RWPE2 (cell line): Measurements from ENCODE around the gene KLRC1.
"Not testable (repeated sequence)": the region's sequence is repeated elsewhere in the genome, so short reads cannot be mapped to it uniquely, and the experiment has no call there.

ENCODE experiments used
- ATAC-seq: fragments of 200-7000 bp; cut with Tn5 transposase; 3 replicates; pipeline ENCODE4 v1.9.1; 2021; ENCODE audit warnings: low read depth
- DNase-seq: peaks from one replicate; pipeline ENCODE4 v3.0.0-alpha.2; 2020; ENCODE audit warnings: low spot score
- H3K27ac ChIP-seq: fragments of 450-650 bp; 2 replicates; pipeline ENCODE4 v1.5.1; 2017; ENCODE audit warnings: mild to moderate bottlenecking; ENCODE audit not compliant: poor library complexity, severe bottlenecking
- H3K27me3 ChIP-seq: fragments of 250-450 bp; sonication (Bioruptor Pico); 2 replicates; pipeline ENCODE4 v1.5.1; 2021; ENCODE audit warnings: mild to moderate bottlenecking, moderate library complexity; ENCODE audit not compliant: insufficient read depth, poor library complexity, severe bottlenecking
- H3K36me3 ChIP-seq: fragments of 250-450 bp; sonication (Bioruptor Pico); 2 replicates; pipeline ENCODE4 v1.5.1; 2020; ENCODE audit warnings: low read depth, mild to moderate bottlenecking, moderate library complexity
- H3K4me1 ChIP-seq: fragments of 250-450 bp; sonication (Bioruptor Pico); 2 replicates; pipeline ENCODE4 v1.5.1; 2021; ENCODE audit warnings: mild to moderate bottlenecking, moderate library complexity; ENCODE audit not compliant: insufficient read depth, poor library complexity, severe bottlenecking
- H3K4me3 ChIP-seq: fragments of 250-450 bp; sonication (Bioruptor Pico); 2 replicates; pipeline ENCODE4 v1.5.1; 2021; ENCODE audit warnings: mild to moderate bottlenecking, moderate library complexity; ENCODE audit not compliant: severe bottlenecking
- H3K9me3 ChIP-seq: fragments of 250-450 bp; sonication (Bioruptor Pico); 2 replicates; pipeline ENCODE4 v1.5.1; 2021; ENCODE audit warnings: mild to moderate bottlenecking, moderate library complexity; ENCODE audit not compliant: severe bottlenecking
- CTCF ChIP-seq: fragments of 450-650 bp; IDR thresholded peaks from one replicate; pipeline ENCODE4 v1.5.1; 2017; ENCODE audit warnings: mild to moderate bottlenecking, moderate library complexity; ENCODE audit not compliant: poor library complexity, severe bottlenecking

The KLRC1 gene

DNA sequence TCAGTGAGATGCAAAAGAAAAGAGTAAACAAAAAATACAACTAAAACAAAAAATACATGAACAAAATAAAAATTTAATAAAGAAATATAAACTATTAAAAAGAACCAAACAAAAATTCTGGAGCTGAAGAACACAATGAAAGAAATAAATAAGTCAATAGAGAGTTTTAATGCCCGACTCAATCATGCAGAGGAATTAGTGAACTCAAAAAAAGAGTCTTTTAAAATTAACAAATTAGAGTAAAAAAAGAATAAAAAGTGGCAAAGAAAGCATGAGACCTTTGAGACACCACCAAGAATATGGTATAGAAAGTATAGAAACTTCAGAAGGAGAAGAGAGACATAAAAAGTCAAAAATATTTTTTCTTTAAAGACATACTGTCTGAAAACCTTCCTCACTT is 2.6 kb upstream of the KLRC1 start:
- DNase-seq (no peak), ATAC-seq (no peak)
- Histone ChIP-seq H3K4me3 (no peak overlapping the region), H3K27ac (no peak overlapping the region), H3K27me3 (no peaks in the 10 kb centered on the region), H3K36me3 (no peaks in the 10 kb centered on the region), H3K9me3 (no peaks in the 10 kb centered on the region), H3K4me1 (no peaks in the 10 kb centered on the region)
- TF ChIP-seq CTCF, result no peak

- DNase-seq, result no peak
- no peaks in the 10 kb centered on the region for H3K36me3 ChIP-seq
- no peaks in the 10 kb centered on the region for H3K27me3 ChIP-seq
- H3K9me3 ChIP-seq, result no peaks in the 10 kb centered on the region
- no peaks in the 10 kb centered on the region for H3K4me1 ChIP-seq
- no peak for TF ChIP-seq CTCF
- no peak overlapping the region for H3K27ac ChIP-seq
- no peak overlapping the region for H3K4me3 ChIP-seq
- ATAC-seq, result no peak
These were observed 1.4 kb upstream of the KLRC1 start for GRCh38 chr12:10454531-10454930.

GRCh38 chr12:10448236-10448635 is 4.9 kb downstream of the KLRC1 start:
- no peaks in the 10 kb centered on the region for H3K36me3 ChIP-seq
- no peak for ATAC-seq
- no peak for TF ChIP-seq CTCF
- no peaks in the 10 kb centered on the region for H3K4me1 ChIP-seq
- no peak overlapping the region for H3K4me3 ChIP-seq
- no peak overlapping the region for H3K27ac ChIP-seq
- H3K9me3 ChIP-seq, result no peaks in the 10 kb centered on the region
- no peak for DNase-seq
- H3K27me3 ChIP-seq, result no peaks in the 10 kb centered on the region

DNA sequence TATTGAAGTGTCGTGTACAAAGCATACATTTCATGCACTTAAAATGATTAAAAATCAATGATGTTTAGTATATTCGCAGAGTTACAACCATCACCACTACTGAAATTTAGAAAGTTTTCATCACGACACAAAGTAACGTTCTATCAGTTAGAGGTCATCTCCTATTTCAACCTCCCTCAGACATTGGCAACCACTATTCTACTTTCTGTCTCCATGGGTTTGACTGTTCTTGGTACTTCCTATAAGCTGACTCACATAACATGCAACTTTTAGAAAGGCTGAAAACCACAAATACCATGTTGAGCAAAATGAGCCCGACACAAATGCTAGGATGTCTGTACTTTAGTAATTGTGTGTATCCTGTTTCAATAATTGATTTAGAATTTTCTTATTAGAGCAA is 7.1 kb downstream of the KLRC1 start:
- not testable (repeated sequence) for H3K27me3 ChIP-seq, H3K4me3 ChIP-seq, ATAC-seq, DNase-seq, H3K4me1 ChIP-seq, H3K36me3 ChIP-seq, H3K9me3 ChIP-seq, H3K27ac ChIP-seq

DNA sequence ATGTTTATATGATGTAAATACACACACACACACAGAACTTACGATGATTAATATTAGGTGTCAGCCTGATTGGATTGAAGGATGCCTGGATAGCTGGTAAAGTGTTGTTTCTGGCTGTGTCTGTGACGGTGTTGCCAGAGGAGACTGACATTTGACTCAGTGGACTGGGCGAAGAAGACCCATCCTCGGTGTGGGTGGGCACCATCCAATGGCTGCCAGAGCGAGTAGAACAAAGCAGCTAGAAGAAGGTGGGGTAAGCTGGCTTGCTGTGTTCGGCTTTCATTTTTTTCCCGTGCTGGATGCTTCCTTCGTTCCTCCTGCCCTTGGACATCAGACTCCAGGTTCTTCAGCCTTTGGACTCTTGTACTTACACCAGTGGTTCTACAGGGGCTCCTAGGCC is 12.0 kb downstream of the KLRC1 start:
- DNase-seq, H3K27ac ChIP-seq, H3K36me3 ChIP-seq, H3K9me3 ChIP-seq, H3K27me3 ChIP-seq, H3K4me3 ChIP-seq, H3K4me1 ChIP-seq, ATAC-seq: not testable (repeated sequence)

GRCh38 chr12:10439608-10440274 is 13.4 kb downstream of the KLRC1 start:
- H3K9me3 ChIP-seq, DNase-seq, H3K4me3 ChIP-seq, H3K27me3 ChIP-seq, H3K27ac ChIP-seq, H3K36me3 ChIP-seq, H3K4me1 ChIP-seq: not testable (repeated sequence)
- peak; percentile 82 for ATAC-seq

DNA sequence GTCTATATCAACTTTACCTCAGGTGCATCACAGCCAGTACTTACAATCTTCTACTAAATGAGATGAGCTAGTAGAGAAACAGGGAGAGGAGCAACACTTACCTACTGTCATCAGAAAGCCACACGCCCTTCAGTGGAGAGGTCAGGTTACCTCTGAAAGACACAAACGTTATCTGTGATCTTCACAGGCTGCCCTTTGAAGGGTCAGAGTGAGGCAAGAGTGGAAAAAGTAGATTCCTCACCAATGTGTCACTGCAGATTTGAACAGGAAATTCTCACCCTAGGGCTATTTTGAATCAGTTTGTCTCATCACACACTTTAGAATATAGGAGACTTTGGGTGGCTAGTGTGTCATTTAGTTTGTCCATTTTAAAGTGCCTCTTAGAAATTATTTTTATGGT is 15.6 kb downstream of the KLRC1 start:
- DNase-seq, H3K4me3 ChIP-seq: not testable (repeated sequence)
- peak; percentile 60 for ATAC-seq

DNA sequence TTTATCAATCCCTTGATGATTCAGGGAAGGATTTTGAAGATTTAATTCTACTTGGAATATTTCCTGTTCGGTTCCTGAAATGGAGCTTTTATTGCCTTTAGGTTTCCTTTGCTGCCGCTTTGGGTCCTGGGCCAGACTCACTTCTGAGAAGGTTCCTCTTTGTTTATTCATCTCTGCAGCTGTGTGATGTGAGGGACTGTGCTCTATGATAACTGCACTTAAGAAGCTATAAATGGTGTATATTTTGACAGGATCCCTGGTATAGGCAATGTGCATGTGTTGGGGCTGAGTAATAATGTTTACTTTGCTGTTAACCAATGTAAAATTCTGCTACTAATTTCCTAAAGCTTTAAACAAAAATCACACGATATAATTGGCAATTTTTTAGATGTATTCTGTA is 17.4 kb downstream of the KLRC1 start, which contains the start of gene KLRC2:
TSS of gene KLRC2 (minus strand) at position 195 of the 400 bp plus-strand sequence. CDS start at position 171, 24 bp downstream.
- DNase-seq, H3K36me3 ChIP-seq, H3K4me3 ChIP-seq, H3K4me1 ChIP-seq, H3K9me3 ChIP-seq, H3K27ac ChIP-seq, H3K27me3 ChIP-seq: not testable (repeated sequence)
- peak; percentile 84 for ATAC-seq

More for the DNA sequence above, 15.6 kb downstream of the KLRC1 start:
- not testable (repeated sequence) for H3K27ac ChIP-seq, H3K4me1 ChIP-seq, H3K36me3 ChIP-seq, H3K9me3 ChIP-seq, H3K27me3 ChIP-seq

DNA sequence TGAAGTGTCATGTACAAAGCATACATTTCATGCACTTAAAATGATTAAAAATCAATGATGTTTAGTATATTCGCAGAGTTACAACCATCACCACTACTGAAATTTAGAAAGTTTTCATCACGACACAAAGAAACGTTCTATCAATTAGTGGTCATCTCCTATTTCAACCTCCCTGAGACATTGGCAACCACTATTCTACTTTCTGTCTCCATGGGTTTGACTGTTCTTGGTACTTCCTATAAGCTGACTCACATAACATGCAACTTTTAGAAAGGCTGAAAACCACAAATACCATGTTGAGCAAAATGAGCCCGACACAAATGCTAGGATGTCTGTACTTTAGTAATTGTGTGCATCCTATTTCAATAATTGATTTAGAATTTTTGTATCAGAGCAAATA is 22.6 kb downstream of the KLRC1 start:
- not testable (repeated sequence) for H3K27me3 ChIP-seq, H3K27ac ChIP-seq, H3K4me1 ChIP-seq, H3K4me3 ChIP-seq, ATAC-seq, H3K36me3 ChIP-seq, H3K9me3 ChIP-seq, DNase-seq
